ENCODE data around the gene COPA.
A peak's percentile ranks its signal among the peaks of the same experiment; 100 is the strongest.

The COPA gene

GRCh38 chr1:160264795-160265307, 78.2 kb downstream of the COPA start:
- DNase-seq (ENCODE audit: low spot score), result no peak

DNA sequence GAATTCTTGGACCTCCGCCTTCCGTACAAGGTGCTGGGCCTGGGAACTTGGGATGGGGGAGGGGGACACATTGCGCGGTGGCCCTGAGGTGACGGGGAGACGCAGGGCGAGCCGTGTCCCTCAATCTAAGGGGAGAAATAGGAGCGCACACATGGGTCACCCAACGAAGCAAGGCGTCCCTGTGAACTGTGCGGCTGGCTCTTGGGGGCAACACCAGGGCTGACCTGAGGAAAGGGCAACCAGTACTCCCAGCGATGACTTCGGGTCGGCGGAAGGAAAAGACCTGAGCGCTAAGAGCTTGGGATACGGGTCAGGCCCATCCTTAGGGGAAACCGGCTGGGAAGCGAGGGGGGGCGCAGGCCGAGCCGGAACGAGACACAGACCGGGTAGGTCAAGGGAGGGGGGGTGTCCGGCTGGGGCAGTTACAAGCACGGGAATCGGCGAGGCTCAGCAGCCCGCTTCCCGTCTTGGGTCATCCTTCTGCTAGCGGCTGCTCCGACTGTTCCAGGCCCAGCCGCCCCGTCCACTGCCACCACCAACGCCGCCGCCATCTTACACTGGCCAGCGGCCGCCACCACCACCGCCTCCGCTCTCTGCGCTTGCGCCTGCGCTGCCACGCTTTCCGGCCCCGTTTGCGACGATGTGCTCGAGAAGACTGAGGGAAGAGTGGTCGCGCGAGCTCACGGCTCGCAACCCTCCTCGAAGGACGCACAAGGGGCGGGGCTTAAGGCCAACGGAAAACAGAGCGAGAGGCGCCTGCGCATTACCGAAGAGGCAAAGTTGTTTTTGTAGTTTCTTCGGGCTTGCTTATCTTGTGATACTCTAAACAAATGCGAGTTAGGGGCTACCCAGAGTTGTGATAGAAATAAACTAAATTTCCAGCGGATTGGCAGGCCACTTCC, 80.9 kb downstream of the COPA start, which contains the start of gene DCAF8:
Gene DCAF8, minus strand, starts transcription at position 657 of the 902 bp plus-strand sequence. CDS start 18,541 bp downstream, outside the sequence.
- peak; percentile 99 for DNase-seq (ENCODE audit: low spot score)

- DNase-seq (ENCODE audit: low spot score), result peak; percentile 43
These were observed 81.5 kb downstream of the COPA start for GRCh38 chr1:160261556-160261892.

DNA sequence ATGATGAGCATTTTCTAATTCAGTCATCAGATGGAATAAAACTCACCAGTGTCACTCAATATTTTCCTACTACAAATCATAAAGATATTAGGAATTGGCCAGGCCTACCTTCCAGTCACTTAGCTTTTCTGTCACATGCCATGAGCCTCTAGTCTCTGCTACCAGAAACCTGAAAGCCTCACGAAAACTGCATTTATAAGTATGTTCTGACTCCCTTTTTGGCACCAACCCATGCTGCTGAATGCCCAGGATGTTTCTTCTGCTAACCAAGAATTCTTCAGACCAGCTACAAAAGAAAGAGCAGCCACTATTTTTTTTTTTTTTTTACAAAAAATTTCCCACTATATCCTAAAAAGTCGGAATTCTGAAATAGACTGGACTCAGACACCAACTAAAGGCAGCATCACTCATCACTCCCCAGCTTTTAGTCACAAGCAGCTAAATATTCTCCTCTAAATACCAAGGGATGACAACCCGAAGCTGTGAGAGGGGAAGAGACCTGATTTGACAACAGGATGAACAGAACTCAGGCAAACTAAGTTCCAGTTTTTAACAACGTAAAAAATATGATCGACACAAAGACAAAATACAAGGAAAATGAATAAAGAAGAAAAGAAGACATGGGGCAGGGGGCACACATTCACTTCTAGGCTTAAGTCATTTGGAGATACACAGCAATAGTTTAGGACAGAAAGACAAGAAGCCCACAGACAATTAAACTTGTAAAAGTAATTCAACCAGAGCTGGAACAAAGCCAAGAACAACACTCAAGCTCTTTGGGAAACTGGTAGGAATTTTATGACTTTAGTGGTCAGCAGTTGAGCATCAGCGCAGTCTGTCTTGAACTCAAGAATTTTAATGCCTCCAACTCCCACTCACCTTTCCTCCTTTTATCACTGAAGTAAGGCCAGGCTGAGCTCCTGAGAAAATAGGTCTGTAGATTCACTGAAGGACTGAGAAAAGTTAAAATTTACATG, 82.4 kb downstream of the COPA start:
- no peak for DNase-seq (ENCODE audit: low spot score)

DNA sequence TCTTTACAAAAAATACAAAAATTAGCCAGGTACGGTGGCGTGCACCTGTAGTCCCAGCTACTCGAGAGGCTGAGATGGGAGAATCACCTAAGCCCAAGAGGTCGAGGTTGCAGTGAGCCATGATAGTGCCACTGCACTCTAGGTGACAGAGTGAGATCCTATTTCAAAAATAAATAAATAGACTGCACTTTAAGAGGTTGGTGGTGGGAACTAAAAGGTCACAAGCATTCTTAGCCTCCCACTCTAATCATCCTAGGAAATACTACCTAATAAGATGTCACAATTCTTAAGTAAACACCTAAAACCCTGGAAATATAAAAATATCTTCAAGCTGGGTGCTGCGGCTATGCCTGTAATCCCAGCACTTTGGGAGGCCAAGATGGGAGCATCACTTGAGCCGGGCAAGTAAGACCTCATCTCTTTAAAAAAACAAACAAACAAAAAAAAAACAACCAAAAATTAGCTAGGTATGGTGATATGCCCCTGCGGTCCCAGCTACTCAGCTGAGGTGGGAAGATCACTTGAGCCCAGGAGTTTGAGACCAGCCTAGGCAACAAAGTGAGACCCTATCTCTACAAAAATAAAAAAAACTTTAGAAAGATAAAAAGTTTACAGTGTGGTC, 84.8 kb downstream of the COPA start:
- no peak for DNase-seq (ENCODE audit: low spot score)

GRCh38 chr1:160257411-160258015, 85.5 kb downstream of the COPA start:
- DNase-seq (ENCODE audit: low spot score), result no peak

DNA sequence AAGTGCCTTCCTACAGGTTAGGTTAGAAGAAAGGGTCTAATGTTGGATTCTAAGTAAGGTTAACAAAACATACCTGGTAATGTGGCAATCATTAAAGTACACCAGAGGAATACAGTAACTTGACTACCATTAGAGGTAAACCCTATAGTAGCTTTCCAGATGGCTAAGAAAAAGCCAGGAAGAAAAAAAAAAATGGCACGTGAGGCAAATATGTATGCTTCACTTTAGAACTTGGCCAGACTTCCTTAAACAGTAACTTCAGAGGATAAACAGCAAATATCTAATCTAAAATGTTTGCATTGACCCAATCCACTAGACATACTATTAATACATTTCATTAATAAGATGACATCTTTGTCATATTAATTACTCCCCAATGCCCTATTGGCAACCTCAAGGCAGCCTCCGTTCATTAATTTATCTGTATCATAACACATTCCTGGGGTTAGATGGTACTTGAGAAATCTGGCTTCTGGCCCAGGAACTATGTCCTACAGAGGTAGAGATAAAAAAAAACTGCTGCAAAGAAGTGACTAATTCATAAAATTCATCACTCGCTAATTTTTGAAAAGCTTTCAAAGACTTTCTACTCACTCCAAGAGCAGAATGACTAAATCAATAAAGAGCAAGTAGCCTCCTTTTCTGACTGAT, 86.5 kb downstream of the COPA start:
- DNase-seq (ENCODE audit: low spot score), result no peak

- no peak for DNase-seq (ENCODE audit: low spot score)
These were observed 87.2 kb downstream of the COPA start for GRCh38 chr1:160255781-160256300.

GRCh38 chr1:160251687-160252526, 91.1 kb downstream of the COPA start:
- DNase-seq (ENCODE audit: low spot score), result peak; percentile 79

DNA sequence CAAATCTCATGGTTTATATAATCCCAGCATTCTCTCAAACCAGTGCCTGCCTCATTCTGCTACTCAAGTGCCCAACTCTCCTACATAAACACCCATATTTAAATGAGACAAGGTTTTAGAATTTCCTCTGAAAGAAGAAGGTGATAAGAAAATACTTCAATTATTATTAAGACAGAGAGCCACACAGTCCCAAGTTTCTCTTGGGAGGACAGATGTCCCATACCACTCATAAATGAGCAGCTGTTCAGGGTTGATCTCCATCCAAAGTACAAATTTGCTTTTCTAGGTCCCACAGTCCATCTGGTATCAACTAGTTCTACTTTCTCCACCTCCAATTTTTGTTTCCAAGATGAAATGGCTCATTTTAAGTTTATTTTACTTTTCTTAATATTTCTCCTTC, 92.0 kb downstream of the COPA start:
- no peak for DNase-seq (ENCODE audit: low spot score)

DNA sequence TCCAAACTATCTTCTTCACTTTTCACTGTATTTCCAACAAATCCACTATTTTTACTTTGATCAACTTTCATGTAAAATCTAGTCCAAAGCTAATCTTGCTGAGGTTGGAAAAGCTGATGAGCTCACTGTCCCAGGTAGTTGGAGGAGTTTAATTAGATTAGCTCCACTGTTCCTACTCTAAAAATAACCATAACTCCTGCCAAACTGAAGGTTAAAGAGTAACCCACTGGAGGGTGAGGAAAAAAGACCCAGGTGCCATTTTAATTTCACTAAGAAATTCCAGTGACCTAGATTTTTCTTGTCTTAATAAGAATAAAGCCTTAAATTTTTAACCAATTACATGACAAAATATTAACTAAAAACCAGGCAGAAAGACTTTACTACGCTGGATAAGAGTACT, 96.0 kb downstream of the COPA start:
- DNase-seq (ENCODE audit: low spot score), result no peak

DNA sequence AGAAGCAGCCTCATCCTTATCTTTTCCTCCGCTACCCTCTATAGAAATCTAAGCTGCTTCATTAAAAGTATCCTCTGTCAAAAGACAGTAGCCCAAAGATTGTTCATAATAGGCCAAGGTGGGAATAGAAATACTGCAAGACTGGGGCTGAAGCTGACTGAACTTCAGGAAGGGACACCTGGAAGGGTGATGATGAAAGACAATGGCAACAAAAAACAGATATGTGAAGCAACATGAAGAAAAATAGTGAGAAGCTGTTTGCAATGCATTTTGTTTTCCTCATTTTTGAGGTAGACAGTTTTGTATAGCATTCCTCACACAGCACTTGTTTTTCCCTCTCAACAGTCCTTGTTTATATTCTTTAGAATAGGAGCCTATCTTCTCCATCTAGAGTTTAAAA, 97.6 kb downstream of the COPA start:
- DNase-seq (ENCODE audit: low spot score), result no peak

GRCh38 chr1:160244209-160244608, 98.8 kb downstream of the COPA start:
- DNase-seq (ENCODE audit: low spot score), result no peak

- DNase-seq (ENCODE audit: low spot score), result no peak
These were observed 99.3 kb downstream of the COPA start for GRCh38 chr1:160243767-160244166.

DNA sequence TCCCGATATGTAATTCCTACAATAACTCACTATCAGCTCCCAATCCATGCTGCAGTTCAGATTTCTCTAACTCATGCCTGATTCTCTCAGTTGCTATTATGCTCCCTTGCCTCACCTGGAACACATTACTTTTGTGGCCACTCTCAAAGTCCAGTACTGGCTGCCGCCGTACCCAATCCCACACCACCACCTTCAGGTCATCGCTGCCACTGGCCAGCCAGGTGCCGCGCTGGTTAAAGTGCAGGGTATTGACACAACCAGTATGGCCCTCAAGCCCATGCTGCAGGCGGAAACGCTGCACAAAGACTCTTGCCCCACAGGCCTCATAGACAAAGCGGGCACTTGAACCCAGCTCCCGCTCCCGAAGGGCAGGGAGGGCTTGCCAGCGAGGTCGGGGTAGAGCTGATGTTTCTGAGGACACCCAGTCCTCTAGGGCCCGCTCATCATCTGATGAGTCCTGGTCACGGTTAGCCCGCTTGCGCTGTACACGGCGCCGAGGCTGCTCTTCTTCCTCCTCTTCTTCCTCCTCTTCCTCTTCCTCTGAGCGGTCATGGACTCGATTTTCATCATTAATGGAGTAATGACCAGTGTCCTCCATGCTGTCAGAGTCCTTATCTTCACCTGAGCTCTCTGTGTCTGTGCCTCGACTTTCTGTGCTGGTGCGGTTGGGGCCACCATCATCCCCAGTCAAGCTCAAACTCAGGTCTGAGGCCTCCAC, 103.3 kb downstream of the COPA start:
- no peak for DNase-seq (ENCODE audit: low spot score)
